Thyroid gland (tissue), 4 donors: Measurements from ENCODE around the gene TMEM59L.

Experiments used
- CTCF ChIP-seq, 6 experiments: fragments of 200-600 bp in 3 of 6; fragments of 450-650 bp in 3 of 6; sonication (generic) in 3 of 6; IDR thresholded peaks; one replicate each; pipeline ENCODE4 v1.5.1; 2016 to 2019; ENCODE audit warnings: antibody characterized with exemption in 6 of 6, mild to moderate bottlenecking in 2 of 6, inconsistent platforms in 1 of 6, moderate library complexity in 1 of 6
- POLR2A ChIP-seq, 2 donors: fragments of 450-650 bp; IDR thresholded peaks; one replicate each; pipeline ENCODE4 v1.6.1; 2017; ENCODE audit warnings: antibody characterized with exemption in 2 of 2, mild to moderate bottlenecking in 2 of 2, moderate library complexity in 1 of 2

- TF ChIP-seq CTCF (IDR thresholded peaks at IDR 0.05) (no peak), POLR2A (IDR thresholded peaks at IDR 0.05) (no peak)
Measured at GRCh38 chr19:18612051-18612771, 459 bp upstream of the TMEM59L start.
